Endothelial cell (in vitro differentiated cells): ENCODE results near the gene RAD51B. TPM values are rescaled to one million over a fixed set of nuclear protein-coding genes. Genes with fewer than 3 reads are reported as not detected.
"Not testable (repeated sequence)": the region's sequence is repeated elsewhere in the genome, so short reads cannot be mapped to it uniquely, and the experiment has no call there.

ENCODE experiments used
- DNase-seq: peaks from one replicate; pipeline ENCODE4 v3.0.0; 2021; ENCODE audit warnings: low spot score
- H3K27ac Mint-ChIP-seq: one replicate; pipeline ENCODE4 v1.8.0; 2021; ENCODE audit warnings: mixed read lengths, inconsistent platforms; ENCODE audit not compliant: unreplicated experiment
- H3K27me3 Mint-ChIP-seq: one replicate; pipeline ENCODE4 v1.8.0; 2021; ENCODE audit warnings: mild to moderate bottlenecking, moderate library complexity, mixed read lengths, inconsistent platforms; ENCODE audit not compliant: unreplicated experiment
- H3K36me3 Mint-ChIP-seq: one replicate; pipeline ENCODE4 v1.8.0; 2021; ENCODE audit warnings: mild to moderate bottlenecking, low read depth, mixed read lengths, inconsistent platforms; ENCODE audit not compliant: unreplicated experiment
- H3K4me1 Mint-ChIP-seq: one replicate; pipeline ENCODE4 v1.8.0; 2021; ENCODE audit warnings: mild to moderate bottlenecking, mixed read lengths, inconsistent platforms; ENCODE audit not compliant: unreplicated experiment
- H3K4me3 Mint-ChIP-seq: one replicate; pipeline ENCODE4 v1.8.0; 2021; ENCODE audit warnings: mild to moderate bottlenecking, mixed read lengths, inconsistent platforms; ENCODE audit not compliant: unreplicated experiment
- H3K9me3 Mint-ChIP-seq: one replicate; pipeline ENCODE4 v1.8.0; 2021; ENCODE audit warnings: mixed read lengths, inconsistent platforms; ENCODE audit not compliant: unreplicated experiment
- total RNA-seq: library from RNA; stranded (reverse); fragmentation: NEBNext Ultra II Directional; extraction: Animal tissue kit (Norgen Biotek cat#: 25700); gene quantifications from one replicate; pipeline ENCODE4 v1.2.1, GENCODE V29; 2021; ENCODE audit not compliant: unreplicated experiment
- TF ChIP-seq, protein P1 (sequence below): fragments of 200-600 bp; sonication (generic); IDR thresholded peaks from one replicate; pipeline ENCODE4 v1.5.0; 2021; ENCODE audit warnings: antibody characterized with exemption; ENCODE audit not compliant: unreplicated experiment

The RAD51B gene
- total RNA-seq, 1 donor from 2014 or later, result 23.5 TPM

DNA sequence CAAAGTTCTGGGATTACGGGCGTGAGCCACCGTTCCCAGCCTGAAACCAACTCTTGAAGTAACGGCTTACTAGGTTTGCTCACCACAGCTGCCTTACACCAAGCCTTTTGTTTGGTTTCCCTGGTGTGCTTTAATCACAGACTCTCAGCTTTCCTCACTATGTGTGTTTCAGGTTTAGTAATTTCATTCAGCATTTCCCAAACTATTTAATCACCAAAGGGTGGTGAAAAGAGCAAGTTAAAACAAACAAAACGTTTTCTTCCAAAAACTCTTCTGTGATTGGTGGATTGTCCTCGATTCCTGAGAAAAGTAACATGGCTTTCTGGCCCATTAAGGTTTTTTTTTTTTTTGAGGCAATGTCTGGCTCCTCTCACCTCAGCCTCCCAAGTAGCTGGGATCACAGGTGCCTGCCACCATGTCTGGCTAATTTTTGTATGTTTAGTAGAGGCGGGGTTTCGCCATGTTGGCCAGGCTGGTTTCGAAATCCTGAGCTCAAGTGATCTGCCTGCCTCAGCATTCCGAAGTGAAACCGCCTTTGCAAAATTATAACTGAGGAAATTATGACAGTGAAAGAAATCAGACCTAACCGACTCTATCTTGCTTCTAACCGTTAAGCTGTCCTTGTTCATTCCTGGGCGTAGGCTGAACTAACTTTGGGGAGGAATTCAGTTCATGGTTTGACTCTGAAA is 1.7 kb upstream of the RAD51B start:
- DNase-seq, result no peak
- TF ChIP-seq, protein P1, sequence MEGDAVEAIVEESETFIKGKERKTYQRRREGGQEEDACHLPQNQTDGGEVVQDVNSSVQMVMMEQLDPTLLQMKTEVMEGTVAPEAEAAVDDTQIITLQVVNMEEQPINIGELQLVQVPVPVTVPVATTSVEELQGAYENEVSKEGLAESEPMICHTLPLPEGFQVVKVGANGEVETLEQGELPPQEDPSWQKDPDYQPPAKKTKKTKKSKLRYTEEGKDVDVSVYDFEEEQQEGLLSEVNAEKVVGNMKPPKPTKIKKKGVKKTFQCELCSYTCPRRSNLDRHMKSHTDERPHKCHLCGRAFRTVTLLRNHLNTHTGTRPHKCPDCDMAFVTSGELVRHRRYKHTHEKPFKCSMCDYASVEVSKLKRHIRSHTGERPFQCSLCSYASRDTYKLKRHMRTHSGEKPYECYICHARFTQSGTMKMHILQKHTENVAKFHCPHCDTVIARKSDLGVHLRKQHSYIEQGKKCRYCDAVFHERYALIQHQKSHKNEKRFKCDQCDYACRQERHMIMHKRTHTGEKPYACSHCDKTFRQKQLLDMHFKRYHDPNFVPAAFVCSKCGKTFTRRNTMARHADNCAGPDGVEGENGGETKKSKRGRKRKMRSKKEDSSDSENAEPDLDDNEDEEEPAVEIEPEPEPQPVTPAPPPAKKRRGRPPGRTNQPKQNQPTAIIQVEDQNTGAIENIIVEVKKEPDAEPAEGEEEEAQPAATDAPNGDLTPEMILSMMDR, result no peak
- Mint-ChIP-seq H3K27me3 (peaks cover 8% of the 10 kb centered on the region), H3K27ac (peak overlapping the region; percentile 70), H3K4me3 (peak overlapping the region; percentile 76), H3K9me3 (no peaks in the 10 kb centered on the region), H3K36me3 (peaks cover 6% of the 10 kb centered on the region), H3K4me1 (peaks cover 26% of the 10 kb centered on the region)

DNA sequence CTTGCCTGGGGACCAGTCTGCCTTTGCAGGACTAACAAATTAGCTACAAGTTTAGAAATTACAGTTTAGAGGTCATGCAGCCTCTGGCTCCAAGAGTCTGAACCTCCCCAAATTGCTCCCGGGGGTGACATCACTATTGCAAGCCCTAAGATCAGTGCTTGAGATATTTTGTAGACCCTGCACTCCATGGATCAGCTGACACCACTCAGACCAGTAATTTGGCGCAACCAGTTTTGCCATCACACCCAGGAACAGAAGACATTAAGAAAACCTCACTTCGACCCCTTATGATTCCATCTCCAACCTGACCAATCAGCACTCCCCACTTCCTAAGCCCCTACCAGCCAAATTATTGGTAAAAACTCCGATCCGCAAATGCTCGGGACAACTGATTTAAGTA is 1.1 kb upstream of the RAD51B start:
- H3K9me3 Mint-ChIP-seq, H3K4me3 Mint-ChIP-seq, H3K27me3 Mint-ChIP-seq, DNase-seq, H3K27ac Mint-ChIP-seq, H3K36me3 Mint-ChIP-seq: not testable (repeated sequence)
- H3K4me1 Mint-ChIP-seq, result peaks cover 26% of the 10 kb centered on the region

DNA sequence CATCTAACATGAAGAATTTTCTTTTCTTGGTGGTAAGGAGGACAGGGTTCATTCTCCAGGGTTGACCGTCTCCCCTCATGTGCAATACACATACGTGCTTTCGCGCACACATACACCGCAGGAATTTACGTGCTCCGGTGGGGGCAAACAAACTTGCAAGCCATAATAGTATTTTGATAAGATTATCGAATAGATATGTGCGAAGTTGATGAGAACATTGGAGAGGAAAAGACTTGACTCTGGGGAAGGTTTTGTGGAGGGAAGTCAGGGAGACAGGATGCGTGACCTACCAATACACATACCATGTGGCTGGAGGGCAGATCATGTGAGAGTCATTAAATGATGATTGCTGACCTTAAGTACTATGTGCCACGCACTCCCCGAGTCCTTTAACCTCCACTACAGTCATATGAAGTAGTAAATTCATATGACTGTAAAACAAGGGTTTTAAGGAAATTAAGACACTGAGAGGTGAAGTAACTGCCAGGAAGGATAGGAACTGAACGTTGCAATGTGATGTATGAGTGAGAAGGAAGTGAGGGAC is 921 bp downstream of the RAD51B start:
- TF ChIP-seq, protein P1, result no peak
- Mint-ChIP-seq H3K4me1 (peaks cover 20% of the 10 kb centered on the region), H3K9me3 (no peaks in the 10 kb centered on the region), H3K4me3 (peak overlapping the region; percentile 99), H3K36me3 (no peaks in the 10 kb centered on the region), H3K27ac (peak overlapping the region; percentile 55), H3K27me3 (peaks cover 8% of the 10 kb centered on the region)
- DNase-seq, result no peak

DNA sequence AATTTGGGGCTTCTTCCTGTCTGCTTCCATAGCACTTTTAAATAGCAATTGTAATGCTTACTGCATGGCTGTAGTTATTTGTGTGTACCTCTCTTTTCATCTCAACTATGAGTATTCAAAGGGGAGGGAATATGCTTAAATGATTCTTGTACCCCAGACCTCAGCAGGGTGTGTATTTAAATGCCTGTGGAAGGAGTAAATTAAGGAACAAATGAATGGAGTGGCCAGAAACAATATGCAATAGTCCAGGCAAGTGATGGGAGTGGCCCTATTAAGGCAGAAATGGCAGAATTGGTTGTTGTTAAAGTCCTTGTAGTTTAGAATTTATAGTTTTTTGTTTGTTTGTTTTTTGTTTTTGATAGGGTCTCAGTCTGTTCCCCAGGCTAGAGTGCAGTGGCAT is 1.5 kb downstream of the RAD51B start:
- Mint-ChIP-seq H3K4me1 (peaks cover 20% of the 10 kb centered on the region), H3K36me3 (no peaks in the 10 kb centered on the region), H3K4me3 (no peak overlapping the region), H3K27me3 (peaks cover 8% of the 10 kb centered on the region), H3K9me3 (no peaks in the 10 kb centered on the region), H3K27ac (no peak overlapping the region)
- no peak for DNase-seq
- TF ChIP-seq, protein P1, result no peak

DNA sequence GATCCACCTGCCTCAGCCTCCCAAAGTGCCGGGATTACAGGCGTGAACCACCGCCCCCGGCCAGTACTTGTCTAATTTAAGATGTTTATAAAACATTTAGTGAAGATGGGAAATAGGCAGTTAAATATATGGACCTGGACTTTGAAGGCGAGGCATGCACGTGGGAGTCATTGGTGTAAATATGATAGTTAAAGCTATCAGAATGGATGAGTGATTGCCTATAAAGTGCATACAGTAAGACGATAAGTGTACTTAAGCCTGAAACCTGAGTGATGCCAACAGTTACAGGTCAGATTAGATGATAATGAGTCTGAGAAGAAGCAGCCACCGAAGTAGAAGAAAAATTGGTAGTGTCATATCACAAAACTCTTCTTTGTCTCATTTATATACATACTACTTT is 11.5 kb downstream of the RAD51B start:
- DNase-seq, result no peak
- H3K27ac Mint-ChIP-seq, result no peak overlapping the region
- H3K27me3 Mint-ChIP-seq, result peaks cover 2% of the 10 kb centered on the region
- TF ChIP-seq, protein P1, result no peak
- H3K4me1 Mint-ChIP-seq, result no peaks in the 10 kb centered on the region
- no peak overlapping the region for H3K4me3 Mint-ChIP-seq
- no peaks in the 10 kb centered on the region for H3K9me3 Mint-ChIP-seq
- peaks cover 18% of the 10 kb centered on the region for H3K36me3 Mint-ChIP-seq
